ENCODE data around the gene RBM38.

Gene RBM38

DNA sequence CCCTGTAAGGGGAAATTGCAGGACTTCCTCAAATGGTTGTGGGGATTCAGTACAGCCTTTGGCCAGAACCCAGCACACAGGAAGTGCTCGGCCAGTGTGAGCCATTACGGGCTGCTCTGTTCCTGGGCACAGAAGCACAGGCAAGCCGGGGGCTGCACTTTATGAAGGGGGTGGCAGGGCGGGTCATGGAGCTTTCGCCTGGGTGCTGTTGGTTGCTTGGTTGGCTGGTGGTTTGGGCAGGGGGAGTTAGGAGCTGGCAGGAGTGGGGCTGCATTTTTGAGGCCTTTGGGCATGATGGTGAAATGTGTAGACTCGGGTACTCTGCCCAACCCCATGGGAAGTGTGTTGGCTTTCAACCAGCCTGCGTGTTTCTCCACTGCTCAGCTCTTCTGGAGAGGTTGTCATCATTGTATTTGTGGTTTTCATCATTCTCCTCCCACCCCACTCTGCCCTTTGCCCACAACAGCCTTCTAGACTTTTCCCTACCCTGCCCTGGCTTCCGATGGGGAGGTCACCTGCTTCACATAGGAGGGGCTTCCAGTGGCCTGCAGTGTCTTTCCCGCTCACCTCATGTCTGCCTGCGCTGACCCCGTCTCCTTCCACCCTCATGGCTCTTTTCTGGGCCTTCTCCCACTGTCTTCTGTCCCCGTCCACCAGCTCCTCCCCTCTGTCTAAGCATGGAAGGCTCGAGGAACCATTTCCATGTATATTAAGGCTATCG, 16.1 kb upstream of the RBM38 start:
- no peak for DNase-seq (ENCODE audit: low read depth)
- H3K4me3 ChIP-seq (ENCODE audit: low read depth, low read length): no peak overlapping the region
- TF ChIP-seq, protein P1, sequence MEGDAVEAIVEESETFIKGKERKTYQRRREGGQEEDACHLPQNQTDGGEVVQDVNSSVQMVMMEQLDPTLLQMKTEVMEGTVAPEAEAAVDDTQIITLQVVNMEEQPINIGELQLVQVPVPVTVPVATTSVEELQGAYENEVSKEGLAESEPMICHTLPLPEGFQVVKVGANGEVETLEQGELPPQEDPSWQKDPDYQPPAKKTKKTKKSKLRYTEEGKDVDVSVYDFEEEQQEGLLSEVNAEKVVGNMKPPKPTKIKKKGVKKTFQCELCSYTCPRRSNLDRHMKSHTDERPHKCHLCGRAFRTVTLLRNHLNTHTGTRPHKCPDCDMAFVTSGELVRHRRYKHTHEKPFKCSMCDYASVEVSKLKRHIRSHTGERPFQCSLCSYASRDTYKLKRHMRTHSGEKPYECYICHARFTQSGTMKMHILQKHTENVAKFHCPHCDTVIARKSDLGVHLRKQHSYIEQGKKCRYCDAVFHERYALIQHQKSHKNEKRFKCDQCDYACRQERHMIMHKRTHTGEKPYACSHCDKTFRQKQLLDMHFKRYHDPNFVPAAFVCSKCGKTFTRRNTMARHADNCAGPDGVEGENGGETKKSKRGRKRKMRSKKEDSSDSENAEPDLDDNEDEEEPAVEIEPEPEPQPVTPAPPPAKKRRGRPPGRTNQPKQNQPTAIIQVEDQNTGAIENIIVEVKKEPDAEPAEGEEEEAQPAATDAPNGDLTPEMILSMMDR (IDR thresholded peaks at IDR 0.05; ENCODE audit: insufficient read depth, low read depth, low read length, missing control alignments): no peak

DNA sequence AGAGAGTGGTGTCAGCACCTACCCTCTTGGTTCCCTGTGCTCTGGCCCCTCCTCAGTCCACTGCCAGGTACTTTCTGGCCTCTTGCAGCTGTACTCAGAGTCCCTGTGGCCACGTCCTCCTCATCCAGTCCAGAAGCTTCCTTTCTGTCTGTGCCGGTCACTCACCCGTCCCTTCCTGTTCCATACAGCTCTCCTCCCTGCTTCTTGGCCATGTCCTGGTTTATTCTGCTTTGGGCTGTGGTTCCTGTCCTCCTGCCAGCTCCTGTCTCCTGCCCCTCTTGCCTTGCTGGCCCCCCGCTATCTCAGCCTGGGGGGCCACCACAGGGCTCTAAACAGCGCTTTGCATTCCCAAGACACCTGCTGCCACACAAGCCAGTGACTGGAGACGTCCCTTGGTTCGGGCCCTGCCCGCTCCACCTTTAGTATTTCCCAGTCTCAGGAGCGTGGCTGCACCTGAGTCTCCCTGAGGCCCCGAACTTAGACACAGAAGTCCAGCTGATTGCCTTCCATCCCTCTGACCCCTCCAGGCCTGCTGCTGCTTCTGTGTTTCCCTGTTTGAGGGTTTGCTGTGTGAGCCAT, 15.5 kb upstream of the RBM38 start:
- TF ChIP-seq, protein P1 (IDR thresholded peaks at IDR 0.05; ENCODE audit: insufficient read depth, low read depth, low read length, missing control alignments): no peak
- DNase-seq (ENCODE audit: low read depth): no peak
- H3K4me3 ChIP-seq (ENCODE audit: low read depth, low read length): no peak overlapping the region

- no peak overlapping the region for H3K4me3 ChIP-seq (ENCODE audit: low read depth, low read length)
- no peak for DNase-seq (ENCODE audit: low read depth)
- TF ChIP-seq, protein P1 (IDR thresholded peaks at IDR 0.05; ENCODE audit: insufficient read depth, low read depth, low read length, missing control alignments): no peak
Observed at GRCh38 chr20:57377350-57377749, 13.8 kb upstream of the RBM38 start.

GRCh38 chr20:57378107-57378506, 13.1 kb upstream of the RBM38 start:
- no peak overlapping the region for H3K4me3 ChIP-seq (ENCODE audit: low read depth, low read length)
- no peak for DNase-seq (ENCODE audit: low read depth)
- TF ChIP-seq, protein P1 (IDR thresholded peaks at IDR 0.05; ENCODE audit: insufficient read depth, low read depth, low read length, missing control alignments): no peak

DNA sequence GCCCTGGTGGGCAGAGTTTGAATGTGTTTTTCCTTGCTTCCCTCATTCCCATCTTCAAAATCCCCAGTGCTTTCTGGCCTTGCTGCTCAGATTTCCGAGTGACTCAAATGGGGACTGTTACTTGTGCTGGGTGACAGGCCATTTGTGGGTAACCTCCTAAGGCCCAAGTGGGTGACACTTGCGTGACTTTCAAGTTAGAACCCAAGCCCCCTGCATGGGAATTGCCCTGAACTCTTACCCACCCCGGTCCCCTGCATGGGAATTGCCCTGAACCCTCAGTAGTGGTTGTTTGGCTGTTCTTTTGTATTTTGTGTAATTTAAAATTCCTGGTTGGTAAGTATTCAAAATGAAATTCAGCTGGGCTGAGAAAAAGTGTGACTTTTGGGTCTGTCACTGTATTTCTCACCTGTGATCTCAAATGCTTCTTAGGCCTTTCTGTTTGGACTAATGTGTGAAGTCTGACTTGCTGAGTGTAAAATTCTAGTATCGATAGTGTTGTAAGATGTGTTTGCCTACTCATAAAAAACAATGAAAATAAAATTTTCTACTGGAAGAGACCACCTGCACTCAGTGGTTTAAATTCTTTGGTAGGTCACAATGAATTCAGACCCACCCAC, 12.4 kb upstream of the RBM38 start:
- DNase-seq (ENCODE audit: low read depth): peak; percentile 58
- TF ChIP-seq, protein P1 (IDR thresholded peaks at IDR 0.05; ENCODE audit: insufficient read depth, low read depth, low read length, missing control alignments): no peak
- no peak overlapping the region for H3K4me3 ChIP-seq (ENCODE audit: low read depth, low read length)

GRCh38 chr20:57379263-57379647, 11.9 kb upstream of the RBM38 start:
- TF ChIP-seq, protein P1 (IDR thresholded peaks at IDR 0.05; ENCODE audit: insufficient read depth, low read depth, low read length, missing control alignments): no peak
- DNase-seq (ENCODE audit: low read depth): no peak

More at GRCh38 chr20:57379263-57379647, 11.9 kb upstream of the RBM38 start:
- no peak overlapping the region for H3K4me3 ChIP-seq (ENCODE audit: low read depth, low read length)
